BE2C (cell line): ENCODE data around the gene OPTN. TPM values are rescaled to one million over a fixed set of nuclear protein-coding genes. Genes with fewer than 3 reads are reported as not detected.
"Not testable (repeated sequence)": the region's sequence is repeated elsewhere in the genome, so short reads cannot be mapped to it uniquely, and the experiment has no call there.

Experiments
- DNase-seq: peaks from one replicate; pipeline ENCODE4 v3.0.0-alpha.2; 2020
- H3K27me3 ChIP-seq: fragments of 250-450 bp; sonication (Bioruptor Pico); 2 replicates; pipeline ENCODE4 v1.5.1; 2020; ENCODE audit warnings: mild to moderate bottlenecking
- H3K36me3 ChIP-seq: fragments of 250-450 bp; sonication (Bioruptor Pico); 2 replicates; pipeline ENCODE4 v1.5.1; 2020; ENCODE audit warnings: mild to moderate bottlenecking
- H3K4me1 ChIP-seq: fragments of 250-450 bp; sonication (Bioruptor Pico); 2 replicates; pipeline ENCODE4 v1.5.1; 2020
- H3K4me3 ChIP-seq: 2 replicates; pipeline ENCODE4 v1.5.1; 2011; ENCODE audit warnings: low read depth, low read length
- H3K9me3 ChIP-seq: fragments of 250-450 bp; sonication (Bioruptor Pico); 2 replicates; pipeline ENCODE4 v1.5.1; 2020
- CTCF ChIP-seq: IDR thresholded peaks from 2 replicates; pipeline ENCODE4 v1.5.1; 2012; ENCODE audit warnings: mild to moderate bottlenecking, low read depth, low read length
- polyA plus RNA-seq: library from polyadenylated mRNA; unstranded; fragments of >200 nt; gene quantifications from one replicate; pipeline ENCODE4 v1.2.1, GENCODE V29; 2012; ENCODE audit warnings: low read depth, missing spikeins; ENCODE audit not compliant: insufficient read length, insufficient read depth

OPTN gene
- 15.8 TPM for polyA plus RNA-seq

GRCh38 chr10:13099666-13100348, at the start of gene OPTN:
TSS of gene OPTN (plus strand) at chr10:13100163. CDS start at chr10:13109123, 8,960 bp downstream.
- H3K27me3 ChIP-seq, result no peaks in the 10 kb centered on the region
- DNase-seq, result peak; percentile 82
- H3K36me3 ChIP-seq, result no peaks in the 10 kb centered on the region
- H3K4me3 ChIP-seq, result peak within 1 kb of the TSS; percentile 83
- no peaks in the 10 kb centered on the region for H3K9me3 ChIP-seq
- TF ChIP-seq CTCF, result peak; percentile 79
- no peaks in the 10 kb centered on the region for H3K4me1 ChIP-seq

GRCh38 chr10:13051126-13051694, 48.8 kb upstream of the OPTN start:
- Histone ChIP-seq H3K9me3 (no peaks in the 10 kb centered on the region), H3K36me3 (no peaks in the 10 kb centered on the region), H3K4me3 (no peak overlapping the region), H3K4me1 (no peaks in the 10 kb centered on the region), H3K27me3 (no peaks in the 10 kb centered on the region)
- no peak for DNase-seq
- TF ChIP-seq CTCF, result no peak

GRCh38 chr10:13053208-13053607, 46.8 kb upstream of the OPTN start:
- not testable (repeated sequence) for H3K4me1 ChIP-seq, H3K36me3 ChIP-seq, H3K27me3 ChIP-seq, H3K9me3 ChIP-seq, H3K4me3 ChIP-seq, DNase-seq

GRCh38 chr10:13053794-13054462, 46.0 kb upstream of the OPTN start:
- Histone ChIP-seq H3K9me3 (no peaks in the 10 kb centered on the region), H3K36me3 (no peaks in the 10 kb centered on the region), H3K4me3 (no peak overlapping the region), H3K27me3 (no peaks in the 10 kb centered on the region), H3K4me1 (no peaks in the 10 kb centered on the region)
- no peak for DNase-seq
- no peak for TF ChIP-seq CTCF

- Histone ChIP-seq H3K27me3 (no peaks in the 10 kb centered on the region), H3K4me3 (no peak overlapping the region), H3K9me3 (no peaks in the 10 kb centered on the region), H3K4me1 (no peaks in the 10 kb centered on the region), H3K36me3 (no peaks in the 10 kb centered on the region)
- no peak for DNase-seq
- TF ChIP-seq CTCF, result no peak
These were observed 45.1 kb upstream of the OPTN start for GRCh38 chr10:13054844-13055243.

- peak; percentile 23 for DNase-seq
- peak; percentile 68 for TF ChIP-seq CTCF
- Histone ChIP-seq H3K9me3 (no peaks in the 10 kb centered on the region), H3K4me1 (no peaks in the 10 kb centered on the region), H3K27me3 (no peaks in the 10 kb centered on the region), H3K4me3 (no peak overlapping the region), H3K36me3 (no peaks in the 10 kb centered on the region)
These were observed 43.4 kb upstream of the OPTN start for GRCh38 chr10:13056456-13057077.
